ELR (cell line): ENCODE data around the gene SNX17.
"Not testable (repeated sequence)": the region's sequence is repeated elsewhere in the genome, so short reads cannot be mapped to it uniquely, and the experiment has no call there.

Experiments used
- DNase-seq: peaks from one replicate; pipeline ENCODE4 v3.0.0-alpha.2; 2015; ENCODE audit warnings: low read depth

SNX17 gene, protein sequence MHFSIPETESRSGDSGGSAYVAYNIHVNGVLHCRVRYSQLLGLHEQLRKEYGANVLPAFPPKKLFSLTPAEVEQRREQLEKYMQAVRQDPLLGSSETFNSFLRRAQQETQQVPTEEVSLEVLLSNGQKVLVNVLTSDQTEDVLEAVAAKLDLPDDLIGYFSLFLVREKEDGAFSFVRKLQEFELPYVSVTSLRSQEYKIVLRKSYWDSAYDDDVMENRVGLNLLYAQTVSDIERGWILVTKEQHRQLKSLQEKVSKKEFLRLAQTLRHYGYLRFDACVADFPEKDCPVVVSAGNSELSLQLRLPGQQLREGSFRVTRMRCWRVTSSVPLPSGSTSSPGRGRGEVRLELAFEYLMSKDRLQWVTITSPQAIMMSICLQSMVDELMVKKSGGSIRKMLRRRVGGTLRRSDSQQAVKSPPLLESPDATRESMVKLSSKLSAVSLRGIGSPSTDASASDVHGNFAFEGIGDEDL

DNA sequence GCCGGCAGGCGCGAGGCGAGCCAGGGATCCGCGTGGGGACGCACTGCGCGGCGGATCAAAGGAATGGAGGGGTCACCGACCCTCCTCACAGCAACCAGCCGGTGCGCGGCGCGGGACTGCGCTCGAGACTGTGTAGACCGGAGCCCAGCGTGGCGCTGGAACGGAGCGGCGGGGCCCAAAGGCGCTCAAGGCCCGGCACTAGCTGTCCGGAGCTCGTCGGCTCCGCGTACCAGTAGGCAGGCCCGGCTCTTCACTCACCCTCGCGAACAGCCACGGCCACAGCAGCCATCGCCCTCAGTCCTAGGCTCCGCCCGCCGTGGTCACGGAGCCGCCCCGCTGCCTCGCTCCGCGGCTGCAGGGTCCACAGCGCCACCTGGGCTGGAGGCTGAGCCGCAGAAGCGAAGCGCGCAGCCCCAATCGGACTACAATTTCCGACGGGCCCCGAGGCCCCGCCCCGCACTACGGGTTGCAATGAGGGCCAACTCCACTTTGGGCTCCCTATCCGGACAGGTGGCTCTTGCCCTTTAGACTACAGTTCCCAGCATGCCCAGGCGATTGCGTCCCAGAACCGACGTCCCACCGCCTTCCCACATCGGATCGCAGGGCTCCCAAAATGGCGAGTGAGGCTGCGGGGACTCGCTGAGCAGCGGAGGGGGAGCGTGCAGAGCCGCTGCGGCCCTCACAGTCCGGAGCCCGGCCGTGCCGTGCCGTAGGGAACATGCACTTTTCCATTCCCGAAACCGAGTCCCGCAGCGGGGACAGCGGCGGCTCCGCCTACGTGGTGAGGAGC, at the start of gene SNX17, which contains the start of gene EIF2B4:
SNX17 (plus strand) TSS at position 591 of the 790 bp plus-strand sequence; CDS start at position 719, 128 bp downstream.
EIF2B4 (minus strand) TSS at position 313 of the 790 bp plus-strand sequence; CDS start at position 289, 24 bp downstream.
- DNase-seq: peak; percentile 98

GRCh38 chr2:27320958-27321543, 49.4 kb upstream of the SNX17 start:
- DNase-seq: peak; percentile 99

DNA sequence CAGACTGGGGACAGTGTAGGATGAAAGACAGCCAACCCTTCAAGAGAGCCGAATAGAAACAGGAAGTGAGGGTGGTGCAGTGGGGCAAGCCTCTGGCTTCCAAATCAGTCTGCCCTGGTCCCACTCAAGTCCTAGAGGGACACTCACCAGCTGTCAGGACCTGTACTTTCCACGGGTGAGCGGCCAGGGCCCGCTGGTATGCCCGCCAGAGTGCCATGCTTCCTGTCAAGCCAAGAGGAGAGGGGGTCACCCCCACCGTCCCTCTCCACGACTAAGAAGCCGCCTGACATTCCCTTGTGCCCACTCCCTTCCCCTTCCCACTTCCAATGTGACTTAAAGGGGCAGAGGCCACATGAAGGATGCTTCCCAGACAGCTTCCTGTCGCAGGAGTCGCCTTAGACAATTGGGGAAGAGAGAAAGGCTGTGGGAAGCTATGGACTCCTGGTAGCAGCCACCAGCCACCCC, 48.1 kb upstream of the SNX17 start:
- DNase-seq: peak; percentile 39

- peak; percentile 94 for DNase-seq
Measured at GRCh38 chr2:27322766-27323595, 47.4 kb upstream of the SNX17 start, which contains the start of gene MPV17. Gene MPV17, minus strand, starts transcription at chr2:27323097. Its CDS starts 580 bp downstream, at chr2:27322517.

GRCh38 chr2:27323596-27324285, 46.7 kb upstream of the SNX17 start:
- no peak for DNase-seq

- no peak for DNase-seq
Measured at GRCh38 chr2:27324720-27325119, 45.7 kb upstream of the SNX17 start.

DNA sequence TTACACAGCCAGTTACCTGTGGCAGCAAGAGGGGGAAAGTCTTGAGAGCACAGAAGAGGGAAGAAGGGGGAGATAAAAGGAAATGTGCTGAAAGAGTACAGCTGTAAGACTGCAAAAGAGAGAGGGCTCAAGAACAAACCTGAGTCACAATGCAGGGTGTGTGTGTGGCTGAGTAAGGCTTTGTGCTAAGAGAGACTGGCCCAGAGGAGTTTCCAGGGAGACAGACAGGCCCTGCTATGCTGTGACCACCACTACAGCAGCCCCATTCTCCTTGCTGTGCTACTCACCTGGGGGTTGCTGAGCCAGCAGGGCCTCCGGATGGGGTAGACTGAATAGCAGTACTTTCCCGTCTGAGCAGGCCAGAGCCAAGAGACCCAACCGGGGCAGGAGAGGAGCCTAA, 35.1 kb upstream of the SNX17 start:
- DNase-seq: no peak

DNA sequence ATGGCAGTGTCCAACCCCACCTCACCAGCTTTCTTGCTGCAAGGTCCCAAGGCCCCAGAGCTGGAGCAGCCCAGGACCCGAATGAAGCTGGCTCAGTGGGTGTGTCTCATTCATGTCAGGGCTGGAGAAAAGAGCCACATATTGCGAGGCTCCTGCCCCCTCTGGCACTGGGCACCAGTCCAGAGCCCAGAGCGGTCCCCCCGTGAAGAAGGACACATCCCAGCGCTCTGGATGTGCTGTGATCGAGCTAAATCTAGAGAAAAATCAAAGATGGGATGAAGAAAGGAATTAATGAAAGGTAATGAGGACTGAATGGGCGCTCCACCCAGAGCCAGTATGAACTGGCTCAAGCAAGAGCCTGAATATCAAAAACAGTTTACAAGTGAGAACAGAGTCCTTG, 34.2 kb upstream of the SNX17 start:
- DNase-seq: no peak

- DNase-seq: no peak
Measured at GRCh38 chr2:27347641-27348040, 22.8 kb upstream of the SNX17 start.

- no peak for DNase-seq
Measured at GRCh38 chr2:27350106-27350693, 20.2 kb upstream of the SNX17 start.

- no peak for DNase-seq
Measured at GRCh38 chr2:27351802-27352598, 18.4 kb upstream of the SNX17 start.

DNA sequence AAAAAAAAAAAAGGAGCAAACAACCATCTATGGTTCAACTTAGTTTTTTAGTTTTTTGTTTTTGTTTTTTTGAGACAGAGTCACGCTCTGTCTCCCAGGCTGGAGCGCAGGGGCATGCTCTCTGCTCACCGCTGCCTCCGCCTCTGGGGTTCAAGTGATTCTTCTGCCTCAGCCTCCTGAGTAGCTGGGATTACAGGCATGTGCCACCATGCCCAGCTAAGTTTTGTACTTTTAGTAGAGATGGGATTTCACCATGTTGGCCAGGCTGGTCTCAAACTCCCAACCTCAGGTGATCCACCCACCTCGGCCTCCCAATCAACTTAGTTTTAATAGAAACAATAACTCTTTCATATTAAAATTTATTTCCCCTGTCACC, 17.0 kb upstream of the SNX17 start:
- not testable (repeated sequence) for DNase-seq

DNA sequence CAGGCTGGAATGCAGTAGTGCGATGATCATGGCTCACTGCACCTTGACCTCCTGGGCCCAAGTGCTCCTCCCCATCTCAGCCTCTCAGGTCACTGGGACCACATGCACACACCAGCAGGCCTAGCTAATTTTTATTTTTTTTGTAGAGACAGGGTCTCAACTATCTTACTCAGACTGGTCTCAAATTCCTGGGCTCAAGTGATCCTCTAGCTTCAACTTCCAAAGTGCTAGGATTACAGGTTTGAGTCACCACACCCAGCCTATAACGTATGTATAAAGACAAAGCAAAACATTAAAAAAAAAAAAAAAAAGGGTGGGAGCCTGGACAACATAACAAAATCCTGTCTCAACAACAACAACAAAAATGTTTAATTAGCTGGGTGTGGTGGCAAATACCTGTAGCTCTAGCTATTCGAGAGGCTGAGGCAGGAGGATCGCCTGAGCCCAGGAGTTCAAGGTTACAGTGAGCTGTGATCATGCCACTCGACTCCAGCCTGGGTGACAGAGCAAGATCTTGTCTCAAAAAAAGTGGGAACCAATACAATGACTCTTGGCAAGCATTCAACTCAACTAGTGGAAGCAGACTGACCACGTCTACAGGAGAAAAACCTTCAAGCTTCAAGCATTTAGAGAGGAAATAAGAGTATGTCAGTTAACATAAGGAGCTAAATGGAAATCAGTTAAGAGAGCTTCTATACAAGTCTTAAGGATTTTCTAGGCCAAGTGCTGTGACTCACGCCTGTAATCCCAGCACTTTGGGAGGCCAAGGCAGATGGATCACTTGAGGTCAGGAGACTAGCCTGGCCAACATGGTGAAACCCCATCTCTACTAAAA, 16.4 kb upstream of the SNX17 start:
- DNase-seq: peak; percentile 37

GRCh38 chr2:27354597-27354927, 15.9 kb upstream of the SNX17 start:
- DNase-seq: no peak

DNA sequence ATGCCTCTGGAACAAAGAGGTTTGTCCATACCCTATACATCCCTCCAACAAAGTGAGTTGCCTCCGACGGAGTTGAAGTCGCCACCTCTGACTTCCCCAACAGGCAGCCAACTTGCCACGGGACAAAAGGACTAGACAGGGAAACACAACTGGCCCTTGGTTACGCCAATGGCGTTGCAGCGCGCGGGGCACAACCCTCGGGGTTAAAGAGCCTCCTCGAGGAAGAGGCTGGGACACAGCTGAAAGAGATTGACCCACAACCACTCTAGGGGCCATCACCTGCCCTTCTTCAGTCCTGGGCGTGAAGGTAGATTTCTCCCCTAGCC, 14.4 kb upstream of the SNX17 start:
- DNase-seq: peak; percentile 74

DNA sequence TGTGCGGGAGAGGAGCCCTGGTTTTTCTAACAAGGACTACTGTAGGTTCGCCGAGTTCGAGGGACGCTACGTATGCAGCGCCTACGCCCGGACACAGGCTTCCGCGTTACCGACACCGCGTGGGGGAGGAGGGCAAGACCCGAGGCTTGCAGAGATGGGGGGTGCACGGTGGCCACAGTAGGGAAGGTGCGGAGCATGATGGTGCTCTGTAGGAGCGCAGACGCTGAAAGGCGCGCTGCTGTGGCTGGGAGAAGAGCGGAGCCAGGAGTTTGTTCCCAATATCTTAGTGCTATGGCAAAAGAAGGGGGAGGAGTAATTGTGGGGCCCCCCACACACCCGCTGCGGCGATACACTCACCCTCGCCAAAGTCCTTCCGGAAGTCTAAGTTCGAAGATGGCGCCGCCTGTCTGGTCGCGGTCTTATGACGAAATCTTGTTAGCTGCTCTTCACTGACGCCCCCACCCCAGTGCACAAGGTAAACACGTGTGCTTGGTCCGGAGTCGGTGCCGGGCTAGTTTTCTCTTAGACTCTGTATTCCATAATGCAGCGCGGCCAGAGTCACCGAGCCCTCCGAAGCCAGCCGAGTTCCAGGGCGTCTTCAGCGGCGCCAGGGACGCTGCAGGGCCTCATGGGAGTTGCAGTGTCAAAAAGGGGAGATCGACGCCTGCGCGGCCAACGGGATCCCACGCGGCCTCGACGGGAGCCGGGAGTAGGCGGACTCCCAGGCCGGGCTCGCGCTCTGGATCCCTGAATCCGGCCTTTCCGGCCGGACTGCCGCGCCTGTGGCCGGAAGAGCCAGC, 13.8 kb upstream of the SNX17 start, which contains the start of gene GTF3C2:
GTF3C2 (minus strand) TSS at position 383 of the 800 bp plus-strand sequence. CDS start 13,210 bp downstream, outside the sequence.
- DNase-seq: peak; percentile 98

DNA sequence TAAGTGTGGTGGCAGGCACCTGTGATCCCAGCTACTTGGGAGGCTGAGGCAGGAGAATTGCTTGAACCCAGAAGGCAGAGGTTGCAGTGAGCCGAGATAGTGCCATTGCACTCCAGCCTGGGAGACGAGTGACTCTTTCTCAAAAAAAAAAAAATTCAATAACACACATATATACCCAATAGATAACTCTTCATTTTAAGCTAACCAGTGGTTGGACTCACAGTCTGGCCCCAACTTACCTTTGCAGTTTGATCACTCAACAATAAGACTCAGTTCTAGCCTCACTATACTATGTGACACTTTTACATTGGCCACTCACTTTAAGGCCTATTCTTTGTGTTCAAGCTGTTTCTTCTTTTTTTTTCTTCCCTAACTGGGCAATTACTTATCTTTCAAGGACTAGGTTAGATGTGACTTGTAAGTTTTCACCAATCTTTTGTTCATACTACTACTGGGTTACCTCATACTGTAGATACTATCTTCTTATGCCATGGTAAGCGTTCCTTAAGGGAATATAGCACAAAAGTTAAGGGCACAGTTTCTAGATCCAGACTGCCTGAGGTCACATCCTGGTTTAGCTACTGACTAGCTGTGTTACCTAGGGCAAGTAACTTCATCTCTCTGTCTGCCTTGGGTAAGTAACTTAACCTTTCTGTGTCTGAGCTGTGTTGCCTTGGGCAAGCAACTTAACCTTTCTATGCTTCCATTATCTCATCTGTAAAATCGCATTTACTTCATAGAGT, 7.6 kb upstream of the SNX17 start:
- no peak for DNase-seq
